Ovary (tissue), 9 donors: ENCODE data around the gene RIPOR3. TPM values are rescaled to one million over a fixed set of nuclear protein-coding genes. Genes with fewer than 3 reads are reported as not detected.

Experiments used
- DNase-seq, 5 donors: peaks; one replicate each; pipeline ENCODE4 v3.0.0-alpha.2; 2019 to 2020
- H3K27ac ChIP-seq, 2 donors: fragments of 200-600 bp; one replicate each; pipeline versions ENCODE4 v1.5.1 to v1.8.0; 2019 to 2022
- H3K27me3 ChIP-seq: fragments of 200-600 bp; one replicate; pipeline ENCODE4 v1.8.0; 2022
- H3K36me3 ChIP-seq: fragments of 200-600 bp; sonication (generic); one replicate; pipeline ENCODE4 v1.5.1; 2019
- H3K4me1 ChIP-seq: one replicate; pipeline ENCODE4 v1.8.1; 2013; ENCODE audit warnings: mild to moderate bottlenecking, moderate library complexity; ENCODE audit not compliant: insufficient read depth
- H3K4me3 ChIP-seq: fragments of 200-600 bp; sonication (generic); one replicate; pipeline ENCODE4 v1.5.1; 2017
- H3K9me3 ChIP-seq, 2 donors: fragments of 200-600 bp in 1 of 2; sonication (generic) in 1 of 2; one replicate each; pipeline versions ENCODE4 v1.5.1 to v1.8.1; 2013 to 2019; ENCODE audit warnings: mild to moderate bottlenecking in 1 of 2, moderate library complexity in 1 of 2
- CTCF ChIP-seq, 3 donors: fragments of 450-650 bp in 2 of 3; fragments of 200-600 bp in 1 of 3; IDR thresholded peaks; one replicate each; pipeline versions ENCODE4 v1.5.1 to v1.8.0; 2016 to 2022; ENCODE audit warnings: antibody characterized with exemption in 3 of 3, mild to moderate bottlenecking in 1 of 3
- EP300 ChIP-seq: sonication (generic); formaldehyde crosslinking; IDR thresholded peaks from one replicate; pipeline ENCODE4 v1.6.1; 2017; ENCODE audit warnings: antibody characterized with exemption
- POLR2A ChIP-seq: fragments of 450-650 bp; IDR thresholded peaks from one replicate; pipeline ENCODE4 v1.6.1; 2017; ENCODE audit warnings: antibody characterized with exemption, mild to moderate bottlenecking, moderate library complexity
- WGBS, 3 donors: extraction: QIAGEN DNeasy Blood & Tissue Kit in 1 of 3; methylation state at CpG; one replicate each; pipeline versions ENCODE4 v1.1.5 to v1.1.7; 2013 to 2017; 5-methylcytosine and 5-hydroxymethylcytosine counted together
- intact Hi-C, 4 donors: fragments of 100-400 bp; cut with DNase I; formaldehyde crosslinking; loops; one replicate each; pipeline versions ENCODE4 v1.11.0 to v1.15.1; 2022 to 2023
- polyA plus RNA-seq, 2 donors: library from polyadenylated mRNA; stranded (reverse); fragments of 200-250 nt in 1 of 2; fragments of 350-450 nt in 1 of 2; fragmentation: Illumina TruSeq in 1 of 2; extraction: RNeasy Lipid Tissue Mini Kit (QIAGEN cat#74804) in 1 of 2; gene quantifications; one replicate each; pipeline ENCODE4 v1.2.3, GENCODE V29; 2013 to 2014
- total RNA-seq, 7 donors: library from RNA; depleted of rRNA in 2 of 7; stranded (reverse); fragments of >200 nt in 2 of 7; fragmentation: NEBNext Ultra II Directional in 3 of 7; extraction: Animal tissue kit (Norgen Biotek cat#: 25700) in 3 of 7; gene quantifications; one replicate each; pipeline versions ENCODE4 v1.1.0 to v1.2.4, GENCODE V29; 2016 to 2023
- donor health status: DM: no; HTN: no; CAD: no; lungs with moderate emphysema.
- donor health status: DM: no; HTN: no; CAD: no.
- donor health status: Bipolar disorder and iron deficiency.
- donor health status: DM: yes; HTN: yes; CAD: no.
- donor health status: DM: no; HTN: no; CAD: no.
- donor health status: DM: yes; HTN: yes; CAD: no.

Gene RIPOR3
- total and polyA plus RNA-seq, 9 donors = 1.3 to 22.7 (median 8.0) TPM

DNA sequence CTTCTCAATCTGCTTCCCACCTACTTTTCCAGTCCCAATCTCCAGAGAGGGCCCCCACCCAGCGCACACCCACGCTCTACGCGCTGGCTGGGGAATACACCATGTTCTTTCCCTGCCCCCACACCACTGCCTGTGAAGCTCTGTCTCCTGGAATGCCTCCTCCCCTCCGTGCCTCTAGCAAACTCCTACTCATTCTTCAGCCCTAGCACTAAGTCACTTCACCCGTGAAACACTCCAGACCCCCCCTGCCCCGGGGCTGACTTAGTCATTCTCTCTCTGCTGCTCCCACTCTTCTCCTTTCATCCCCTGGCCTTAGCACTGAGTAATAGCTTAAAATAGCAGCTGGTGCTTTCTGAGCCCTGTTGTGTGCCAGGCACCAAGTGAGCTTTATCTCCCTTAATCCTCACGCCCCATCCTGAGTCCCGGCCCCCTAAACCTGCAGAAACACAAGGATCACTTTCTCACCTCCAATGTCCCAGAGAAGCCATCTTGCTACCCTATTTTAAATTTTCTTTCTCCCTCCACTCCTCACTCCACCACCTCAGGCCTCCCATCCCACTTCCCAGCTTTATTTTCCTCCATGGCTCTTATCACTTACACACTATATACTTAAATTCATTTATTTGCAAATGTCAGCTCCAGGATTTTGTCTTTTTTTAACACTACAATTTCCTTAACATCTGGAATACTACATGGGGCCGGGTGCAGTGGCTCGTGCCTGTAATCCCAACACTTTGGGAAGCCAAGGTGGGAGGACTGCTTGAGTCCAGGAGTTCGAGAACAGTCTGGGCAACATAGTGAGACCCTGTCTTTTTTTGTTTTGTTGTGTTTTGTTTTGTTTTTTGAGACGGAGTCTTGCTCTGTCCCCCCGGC lies 33.7 kb upstream of the RIPOR3 start:
- WGBS, 3 donors = 15 to 21% (median 20%) methylated on average over 14 of the region's 14 CpGs
- Histone ChIP-seq H3K27ac (peak overlapping the region; percentile 3 to 13), H3K9me3 (no peaks in the 10 kb centered on the region), H3K4me1 (peaks cover 5% of the 10 kb centered on the region), H3K36me3 (no peaks in the 10 kb centered on the region), H3K4me3 (no peak overlapping the region), H3K27me3 (no peaks in the 10 kb centered on the region)
- intact Hi-C loops = loop anchor here in 1 of 4 donors (5.0 kb wide), 1 partner anchor 83 kb away; no protein-coding TSS in a partner anchor
- TF ChIP-seq POLR2A (no peak), CTCF (IDR thresholded peaks at IDR 0.05) (no peak)
- DNase-seq = peak; percentile 71 to 93 (median 88)

DNA sequence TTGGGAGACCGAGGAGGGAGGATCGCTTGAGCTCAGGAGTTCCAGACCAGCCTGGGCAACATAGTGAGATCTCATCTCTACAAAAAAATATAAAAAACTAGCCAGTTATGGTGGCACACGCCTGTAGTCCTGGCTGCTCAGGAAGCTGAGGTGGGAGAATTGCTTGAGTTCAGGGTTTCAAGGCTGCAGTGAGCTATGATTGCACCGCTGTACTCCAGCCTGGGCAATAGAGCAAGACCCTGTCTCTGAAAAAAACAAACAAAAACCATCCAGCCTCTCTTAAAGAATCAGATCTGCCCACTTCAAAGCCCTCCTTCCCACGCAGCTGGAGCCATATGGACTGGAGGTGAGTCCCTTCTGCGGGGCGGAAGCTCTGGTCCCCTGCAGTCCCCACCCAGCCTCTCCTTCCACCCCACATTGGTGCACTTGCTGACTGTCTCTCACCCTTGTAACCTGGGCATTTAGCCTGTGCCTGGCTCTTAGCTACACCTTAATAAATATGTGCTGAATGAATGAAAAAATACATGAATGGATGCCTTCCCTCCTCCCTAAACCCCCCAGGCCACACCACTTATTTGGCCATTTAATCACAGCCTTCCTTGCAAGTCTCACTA lies 32.9 kb upstream of the RIPOR3 start:
- 62 to 71% (median 63%) methylated on average over 7 of the region's 7 CpGs for WGBS, 3 donors
- no peaks in the 10 kb centered on the region for H3K27me3 ChIP-seq
- intact Hi-C loops = no loop called here
- H3K27ac ChIP-seq = peak overlapping the region in 1 of 2 donors; percentile 13
- H3K9me3 ChIP-seq = no peaks in the 10 kb centered on the region
- TF ChIP-seq CTCF (IDR thresholded peaks at IDR 0.05) = no peak
- TF ChIP-seq EP300 = no peak
- no peak for TF ChIP-seq POLR2A
- H3K4me1 ChIP-seq = peaks cover 5% of the 10 kb centered on the region
- no peaks in the 10 kb centered on the region for H3K36me3 ChIP-seq
- DNase-seq = peak in 2 of 5 donors; percentile 23 to 27
- no peak overlapping the region for H3K4me3 ChIP-seq

DNA sequence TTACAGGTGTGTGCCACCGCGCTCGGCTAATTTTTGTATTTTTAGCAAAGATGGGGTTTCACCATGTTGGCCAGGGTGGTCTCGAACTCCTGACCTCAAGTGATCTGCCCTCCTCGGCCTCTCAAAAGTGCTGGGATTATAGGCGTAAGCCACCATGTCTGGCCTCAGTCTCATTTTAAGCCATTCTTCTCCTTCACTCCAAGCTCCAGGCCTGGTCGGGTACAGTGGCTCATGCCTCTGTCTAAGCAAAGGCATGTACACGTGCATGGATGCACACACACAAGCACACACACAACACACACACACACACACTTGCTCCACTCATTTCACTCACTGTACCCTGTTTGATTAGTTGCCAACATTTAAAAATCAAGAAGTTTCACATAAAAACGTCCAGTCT lies 32.3 kb upstream of the RIPOR3 start:
- Histone ChIP-seq H3K36me3 (no peaks in the 10 kb centered on the region), H3K4me3 (no peak overlapping the region), H3K27me3 (no peaks in the 10 kb centered on the region), H3K4me1 (peaks cover 5% of the 10 kb centered on the region), H3K27ac (no peak overlapping the region), H3K9me3 (no peaks in the 10 kb centered on the region)
- 84 to 87% (median 86%) methylated on average over 9 of the region's 9 CpGs for WGBS, 3 donors
- no peak for DNase-seq
- intact Hi-C loops = no loop called here
- no peak for TF ChIP-seq EP300
- TF ChIP-seq POLR2A = no peak
- no peak for TF ChIP-seq CTCF (IDR thresholded peaks at IDR 0.05)

DNA sequence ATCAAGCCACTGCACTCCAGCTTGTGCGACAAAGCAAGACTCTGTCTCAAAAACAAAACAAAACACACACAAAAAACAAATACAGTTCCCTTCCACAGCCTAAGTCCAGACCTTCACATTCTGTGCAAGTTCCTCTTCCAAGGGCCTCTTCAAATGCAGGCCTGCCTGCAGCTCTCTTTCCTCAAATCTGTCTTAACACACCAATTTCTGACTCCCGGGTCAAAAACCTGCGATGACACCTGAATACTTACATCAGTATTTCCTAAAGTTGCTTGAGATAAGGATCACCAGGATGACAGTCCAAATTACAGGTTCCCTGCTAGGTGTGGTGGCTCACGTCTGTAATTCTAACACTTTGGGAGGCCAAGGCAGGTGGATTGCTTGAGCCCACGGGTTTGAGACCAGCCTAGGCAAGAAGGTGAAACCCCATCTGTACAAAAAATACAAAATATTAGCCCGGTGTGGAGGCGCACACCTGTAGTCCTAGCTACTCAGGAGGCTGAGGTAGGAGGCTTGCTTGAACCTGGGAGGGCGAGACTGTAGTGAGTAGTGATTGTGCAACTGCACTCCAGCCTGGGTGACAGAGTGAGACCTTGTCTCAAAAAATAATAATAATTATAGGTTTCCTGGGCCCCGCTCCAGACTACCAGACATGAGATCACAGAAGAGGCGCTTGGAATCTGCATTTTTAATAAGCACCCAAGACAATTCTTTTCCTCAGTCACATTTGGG lies 31.2 kb upstream of the RIPOR3 start:
- H3K27ac ChIP-seq = no peak overlapping the region
- no peaks in the 10 kb centered on the region for H3K36me3 ChIP-seq
- intact Hi-C loops = no loop called here
- H3K27me3 ChIP-seq = no peaks in the 10 kb centered on the region
- H3K9me3 ChIP-seq = no peaks in the 10 kb centered on the region
- TF ChIP-seq POLR2A = no peak
- TF ChIP-seq CTCF (IDR thresholded peaks at IDR 0.05) = no peak
- TF ChIP-seq EP300 = no peak
- H3K4me3 ChIP-seq = no peak overlapping the region
- H3K4me1 ChIP-seq = peaks cover 5% of the 10 kb centered on the region
- DNase-seq = no peak
- WGBS, 3 donors = 85 to 91% (median 88%) methylated on average over 10 of the region's 10 CpGs
